HepG2 (cell line): ENCODE measurements around the gene M1AP. TPM values are rescaled to one million over a fixed set of nuclear protein-coding genes. Genes with fewer than 3 reads are reported as not detected.

Source experiments
- CHD2 ChIP-seq: IDR thresholded peaks from 2 replicates; pipeline ENCODE4 v1.6.1; 2011; ENCODE audit warnings: low read depth, low read length, improper control_type of control experiment
- FOXC1 ChIP-seq: sonication (generic); formaldehyde crosslinking; IDR thresholded peaks from 2 replicates; pipeline ENCODE4 v1.8.0; 2022; ENCODE audit warnings: mild to moderate bottlenecking, missing genetic modification reagents, borderline replicate concordance
- HIVEP1 ChIP-seq: sonication (generic); formaldehyde crosslinking; IDR thresholded peaks from 2 replicates; pipeline ENCODE4 v1.4.0; 2020; ENCODE audit warnings: mild to moderate bottlenecking, missing genetic modification reagents
- ISX ChIP-seq: sonication (generic); formaldehyde crosslinking; conservative IDR thresholded peaks from 2 replicates; pipeline ENCODE4 v1.5.0; 2020; ENCODE audit warnings: missing genetic modification reagents
- MED8 ChIP-seq: sonication (generic); formaldehyde crosslinking; IDR thresholded peaks from 2 replicates; pipeline ENCODE4 v1.8.1; 2023; ENCODE audit warnings: mild to moderate bottlenecking, missing genetic modification reagents; ENCODE audit not compliant: insufficient replicate concordance
- MXD3 ChIP-seq: IDR thresholded peaks from 2 replicates; pipeline ENCODE4 v1.6.1; 2016; ENCODE audit warnings: mild to moderate bottlenecking, missing biosample characterization, missing genetic modification reagents
- NFYB ChIP-seq: sonication (generic); formaldehyde crosslinking; IDR thresholded peaks from 2 replicates; pipeline ENCODE4 v1.4.0; 2020; ENCODE audit warnings: missing genetic modification reagents
- RARG ChIP-seq: sonication (generic); formaldehyde crosslinking; IDR thresholded peaks from 2 replicates; pipeline ENCODE4 v1.4.0; 2020; ENCODE audit warnings: low read depth, mild to moderate bottlenecking, missing genetic modification reagents
- SKI ChIP-seq: fragments of 450-650 bp; IDR thresholded peaks from one replicate; pipeline ENCODE4 v1.6.1; 2018; ENCODE audit warnings: mild to moderate bottlenecking; ENCODE audit not compliant: partially characterized antibody
- THAP11 ChIP-seq: IDR thresholded peaks from 2 replicates; pipeline ENCODE4 v1.6.1; 2016; ENCODE audit warnings: missing biosample characterization, missing genetic modification reagents
- ZBTB20 ChIP-seq: sonication (generic); formaldehyde crosslinking; IDR thresholded peaks from 2 replicates; pipeline ENCODE4 v1.8.1; 2023; ENCODE audit warnings: missing genetic modification reagents, low read depth, mild to moderate bottlenecking, borderline replicate concordance
- ZNF3 ChIP-seq: IDR thresholded peaks from 2 replicates; pipeline ENCODE4 v1.7.0; 2017; ENCODE audit warnings: inconsistent platforms
- ZNF431 ChIP-seq: sonication (generic); formaldehyde crosslinking; IDR thresholded peaks from 2 replicates; pipeline ENCODE4 v1.9.0; 2022; ENCODE audit warnings: missing genetic modification reagents, low read depth, mild to moderate bottlenecking, borderline replicate concordance
- ZNF496 ChIP-seq: sonication (generic); formaldehyde crosslinking; IDR thresholded peaks from 2 replicates; pipeline ENCODE4 v1.8.1; 2023; ENCODE audit warnings: mild to moderate bottlenecking, moderate library complexity, missing genetic modification reagents; ENCODE audit not compliant: insufficient replicate concordance
- ZNF572 ChIP-seq: sonication (generic); formaldehyde crosslinking; IDR thresholded peaks from 2 replicates; pipeline ENCODE4 v1.5.1; 2020; ENCODE audit warnings: mild to moderate bottlenecking, missing genetic modification reagents
- ZNF580 ChIP-seq: IDR thresholded peaks from 2 replicates; pipeline ENCODE4 v1.6.1; 2016; ENCODE audit warnings: low read depth, borderline replicate concordance
- ZNF597 ChIP-seq: sonication (generic); formaldehyde crosslinking; IDR thresholded peaks from 2 replicates; pipeline ENCODE4 v1.5.0; 2020; ENCODE audit warnings: missing genetic modification reagents
- ZNF614 ChIP-seq: IDR thresholded peaks from 2 replicates; pipeline ENCODE4 v1.6.1; 2018; ENCODE audit warnings: missing biosample characterization, missing genetic modification reagents, inconsistent platforms, borderline replicate concordance
- ZNF687 ChIP-seq: sonication (generic); formaldehyde crosslinking; IDR thresholded peaks from 2 replicates; pipeline ENCODE4 v1.5.1; 2020; ENCODE audit warnings: mild to moderate bottlenecking, missing genetic modification reagents, moderate library complexity
- ZNF713 ChIP-seq: sonication (generic); formaldehyde crosslinking; IDR thresholded peaks from 2 replicates; pipeline ENCODE4 v1.4.0; 2020; ENCODE audit warnings: mild to moderate bottlenecking, missing genetic modification reagents
- polyA plus RNA-seq, 8 experiments: library from polyadenylated mRNA; depleted of rRNA in 3 of 8; stranded (reverse) in 7 of 8; unstranded in 1 of 8; fragments of >200 nt; fragmentation: Illumina TruSeq in 4 of 8; extraction: Trizol in 4 of 8; gene quantifications; 2 replicates each; pipeline versions ENCODE4 v1.2.1 to v1.2.3, GENCODE V29; 2011 to 2016; ENCODE audit warnings: low read depth in 4 of 8, missing spikeins in 1 of 8, mixed read lengths in 1 of 8; ENCODE audit not compliant: insufficient read depth in 1 of 8
- total RNA-seq, 5 experiments: library from RNA; depleted of rRNA; stranded (reverse); fragments of >200 nt; fragmentation: Illumina TruSeq; extraction: Trizol; gene quantifications; 2 replicates each; pipeline ENCODE4 v1.2.3, GENCODE V29; 2016; ENCODE audit warnings: low read depth in 1 of 5

Gene M1AP
- total and polyA plus RNA-seq, 2 of the 13 experiments (the other 11 are each of a cell fraction or from before 2014, with no cell fraction given), result not detected

- TF ChIP-seq ZNF580, result 0 out of 2 replicates have a peak, but pooled peaks have one; percentile 28
- no peak for TF ChIP-seq SKI
- TF ChIP-seq ZNF496 (CRISPR knock-in tag), result no peak
- TF ChIP-seq MXD3 (CRISPR knock-in tag), result peak; percentile 73; the same call in 1 of the 2 replicates
- TF ChIP-seq THAP11, result peak; percentile 9; the same call in 1 of the 2 replicates
- TF ChIP-seq RARG (CRISPR knock-in tag), result no peak
- TF ChIP-seq ZNF597 (CRISPR knock-in tag), result no peak
- no peak for TF ChIP-seq ZNF614 (CRISPR knock-in tag)
- TF ChIP-seq ZNF572 (CRISPR knock-in tag), result no peak
- TF ChIP-seq ZBTB20 (CRISPR knock-in tag), result no peak
- TF ChIP-seq CHD2, result no peak
- TF ChIP-seq FOXC1 (CRISPR knock-in tag), result no peak
- no peak for TF ChIP-seq MED8 (CRISPR knock-in tag)
- 0 out of 2 replicates have a peak, but pooled peaks have one; percentile 43 for TF ChIP-seq ZNF431 (CRISPR knock-in tag)
- TF ChIP-seq NFYB (CRISPR knock-in tag), result no peak
- TF ChIP-seq HIVEP1 (CRISPR knock-in tag), result no peak
- no peak for TF ChIP-seq ISX (CRISPR knock-in tag)
- no peak for TF ChIP-seq ZNF713 (CRISPR knock-in tag)
- peak; percentile 49 for TF ChIP-seq ZNF687 (CRISPR knock-in tag)
- no peak for TF ChIP-seq ZNF3 (CRISPR knock-in tag)
These were observed 95.0 kb downstream of the M1AP start (continued) for GRCh38 chr2:74552914-74553811.
